ENCODE data around the gene GFM2. TPM values are rescaled to one million over a fixed set of nuclear protein-coding genes. Genes with fewer than 3 reads are reported as not detected.

Gene GFM2, protein sequence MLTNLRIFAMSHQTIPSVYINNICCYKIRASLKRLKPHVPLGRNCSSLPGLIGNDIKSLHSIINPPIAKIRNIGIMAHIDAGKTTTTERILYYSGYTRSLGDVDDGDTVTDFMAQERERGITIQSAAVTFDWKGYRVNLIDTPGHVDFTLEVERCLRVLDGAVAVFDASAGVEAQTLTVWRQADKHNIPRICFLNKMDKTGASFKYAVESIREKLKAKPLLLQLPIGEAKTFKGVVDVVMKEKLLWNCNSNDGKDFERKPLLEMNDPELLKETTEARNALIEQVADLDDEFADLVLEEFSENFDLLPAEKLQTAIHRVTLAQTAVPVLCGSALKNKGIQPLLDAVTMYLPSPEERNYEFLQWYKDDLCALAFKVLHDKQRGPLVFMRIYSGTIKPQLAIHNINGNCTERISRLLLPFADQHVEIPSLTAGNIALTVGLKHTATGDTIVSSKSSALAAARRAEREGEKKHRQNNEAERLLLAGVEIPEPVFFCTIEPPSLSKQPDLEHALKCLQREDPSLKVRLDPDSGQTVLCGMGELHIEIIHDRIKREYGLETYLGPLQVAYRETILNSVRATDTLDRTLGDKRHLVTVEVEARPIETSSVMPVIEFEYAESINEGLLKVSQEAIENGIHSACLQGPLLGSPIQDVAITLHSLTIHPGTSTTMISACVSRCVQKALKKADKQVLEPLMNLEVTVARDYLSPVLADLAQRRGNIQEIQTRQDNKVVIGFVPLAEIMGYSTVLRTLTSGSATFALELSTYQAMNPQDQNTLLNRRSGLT
- total RNA-seq (2022; extraction: Qiagen RNA extraction): 21.2 to 26.1 TPM (median 23.3 TPM) in 5 replicates

DNA sequence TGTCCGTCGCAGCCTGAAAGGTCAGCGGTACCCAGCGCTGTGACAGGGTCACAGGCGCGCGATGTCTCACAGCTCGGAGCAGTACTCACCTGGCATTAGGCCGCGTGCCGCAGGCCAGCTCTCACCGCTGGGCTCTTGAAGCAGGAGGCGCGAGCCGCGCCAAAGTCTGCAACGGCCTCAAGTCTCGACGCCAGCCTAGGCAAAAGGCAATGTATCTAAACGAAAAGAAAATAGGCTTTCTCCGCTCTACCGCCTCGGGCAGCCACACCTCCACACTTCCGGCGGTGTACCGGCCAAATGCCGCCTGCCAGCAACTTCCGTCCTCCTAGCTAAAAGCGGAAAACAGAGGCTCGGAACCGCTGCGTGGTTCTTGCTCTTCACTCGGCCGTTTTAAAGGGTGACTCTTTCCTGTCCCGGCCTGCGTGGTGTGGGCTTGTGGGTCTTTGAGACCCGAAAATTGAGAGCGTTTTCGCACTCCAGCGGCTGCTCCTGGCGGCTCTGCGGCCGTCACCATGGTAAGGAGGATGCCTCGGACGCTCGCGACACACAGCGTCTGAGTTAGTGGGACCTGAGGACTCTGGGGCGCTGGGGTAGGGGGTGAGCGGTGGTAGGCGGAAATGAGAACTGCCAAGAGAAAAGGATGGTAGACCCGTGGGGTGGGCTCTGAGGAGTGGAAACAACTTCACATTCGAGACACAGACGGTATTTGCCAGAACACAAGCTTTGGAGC is at the start of gene GFM2, which contains the start of gene NSA2:
GFM2 (minus strand) TSS at position 269 of the 730 bp plus-strand sequence. CDS start 3,375 bp downstream, outside the sequence.
NSA2 (plus strand) TSS at position 401 of the 730 bp plus-strand sequence; CDS start at position 513, 112 bp downstream.

DNA sequence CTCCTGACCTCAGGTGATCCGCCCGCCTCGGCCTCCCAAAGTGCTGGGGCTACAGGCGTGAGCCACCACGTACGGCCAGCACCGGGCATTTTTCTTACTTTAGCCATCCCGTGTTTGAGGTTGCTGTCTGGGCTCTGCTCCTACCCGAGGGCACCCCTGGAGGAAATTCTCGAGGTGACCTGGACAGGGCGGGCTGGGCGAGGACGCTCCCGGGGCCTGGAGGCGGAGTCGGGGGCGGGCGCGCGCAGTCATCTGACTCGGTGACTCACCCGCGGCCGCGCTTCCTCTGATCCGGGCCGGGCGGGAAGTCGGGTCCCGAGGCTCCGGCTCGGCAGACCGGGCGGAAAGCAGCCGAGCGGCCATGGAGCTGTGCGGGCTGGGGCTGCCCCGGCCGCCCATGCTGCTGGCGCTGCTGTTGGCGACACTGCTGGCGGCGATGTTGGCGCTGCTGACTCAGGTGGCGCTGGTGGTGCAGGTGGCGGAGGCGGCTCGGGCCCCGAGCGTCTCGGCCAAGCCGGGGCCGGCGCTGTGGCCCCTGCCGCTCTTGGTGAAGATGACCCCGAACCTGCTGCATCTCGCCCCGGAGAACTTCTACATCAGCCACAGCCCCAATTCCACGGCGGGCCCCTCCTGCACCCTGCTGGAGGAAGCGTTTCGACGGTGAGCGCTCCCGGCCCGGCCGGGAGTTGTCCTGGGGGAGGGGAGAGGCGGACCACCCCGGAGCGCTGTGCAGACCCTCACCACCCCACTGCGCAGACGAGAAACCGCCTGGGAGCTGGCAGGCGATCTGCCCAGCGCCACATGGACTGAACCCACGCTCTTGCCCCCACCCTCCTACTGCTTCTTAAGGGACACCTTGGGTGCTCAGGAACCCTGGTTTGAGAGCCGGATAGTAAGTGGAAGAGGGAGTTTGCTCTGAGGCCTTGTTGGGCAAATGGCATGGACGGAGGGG is 81.7 kb downstream of the GFM2 start, which contains the start of gene HEXB:
HEXB (plus strand) TSS at position 334 of the 952 bp plus-strand sequence; CDS start at position 362, 28 bp downstream.

Other genes with a start within 250 kb of the GFM2 start
- gene ENC1, start 126.4 kb downstream of the GFM2 start, total RNA-seq (2022; extraction: Qiagen RNA extraction): 3.4 to 4.0 TPM (median 3.6 TPM) in 5 replicates
- gene HEXB, start 81.9 kb downstream of the GFM2 start, total RNA-seq (2022; extraction: Qiagen RNA extraction): 102 to 119 TPM (median 114 TPM) in 5 replicates
- 122 to 137 TPM (median 130 TPM) in 5 replicates for gene NSA2, start 132 bp upstream of the GFM2 start, total RNA-seq (2022; extraction: Qiagen RNA extraction)
- 4.2 to 8.3 TPM (median 7.1 TPM) in 5 replicates for gene FAM169A, start 99.3 kb upstream of the GFM2 start, total RNA-seq (2022; extraction: Qiagen RNA extraction)

All from A549 treated with dexamethasone at 1 μM for 4 hours (cell line).